Upper lobe of left lung (tissue), 6 donors: ENCODE results near the gene XYLT1. TPM values are rescaled to one million over a fixed set of nuclear protein-coding genes. Genes with fewer than 3 reads are reported as not detected.

Source experiments
- ATAC-seq, 2 donors: fragments of 200-7000 bp; cut with Tn5 transposase; one replicate each; pipeline ENCODE4 v1.9.1; 2022; ENCODE audit warnings: mild to moderate bottlenecking in 2 of 2, moderate library complexity in 2 of 2; ENCODE audit not compliant: low FRiP score in 2 of 2
- DNase-seq, 2 donors: peaks; one replicate each; pipeline ENCODE4 v3.0.0-alpha.2; 2019 to 2020
- H3K27ac ChIP-seq, 4 donors: fragments of 200-600 bp; sonication (generic); one replicate each; pipeline ENCODE4 v1.5.1; 2016 to 2019
- H3K27me3 ChIP-seq, 4 donors: fragments of 200-600 bp; sonication (generic); one replicate each; pipeline ENCODE4 v1.5.1; 2017 to 2019
- H3K36me3 ChIP-seq, 4 donors: fragments of 200-600 bp; sonication (generic); one replicate each; pipeline ENCODE4 v1.5.1; 2016 to 2019
- H3K4me1 ChIP-seq, 4 donors: fragments of 200-600 bp; sonication (generic); one replicate each; pipeline ENCODE4 v1.5.1; 2018 to 2019
- H3K4me3 ChIP-seq, 4 donors: fragments of 200-600 bp; sonication (generic); one replicate each; pipeline ENCODE4 v1.5.1; 2017 to 2019; ENCODE audit warnings: mild to moderate bottlenecking in 2 of 4, moderate library complexity in 1 of 4
- H3K9me3 ChIP-seq, 4 donors: fragments of 200-600 bp; sonication (generic); one replicate each; pipeline ENCODE4 v1.5.1; 2018 to 2019
- EP300 ChIP-seq, 4 donors: sonication (generic); formaldehyde crosslinking; IDR thresholded peaks; one replicate each; pipeline ENCODE4 v1.5.1; 2017; ENCODE audit warnings: antibody characterized with exemption in 4 of 4, control low read depth in 2 of 4
- POLR2A ChIP-seq, 4 donors: fragments of 450-650 bp; IDR thresholded peaks; one replicate each; pipeline ENCODE4 v1.5.1; 2016 to 2017; ENCODE audit warnings: antibody characterized with exemption in 4 of 4, mild to moderate bottlenecking in 2 of 4
- POLR2AphosphoS5 ChIP-seq, 2 donors: sonication (generic); formaldehyde crosslinking; IDR thresholded peaks; one replicate each; pipeline ENCODE4 v1.5.1; 2017; ENCODE audit warnings: antibody characterized with exemption in 2 of 2
- WGBS, 2 donors: methylation state at CpG; one replicate each; pipeline ENCODE4 v1.1.5; 2017 to 2018; 5-methylcytosine and 5-hydroxymethylcytosine counted together
- total RNA-seq, 6 donors: library from RNA; depleted of rRNA in 4 of 6; stranded (reverse); fragments of >200 nt in 4 of 6; gene quantifications; one replicate each; pipeline versions ENCODE4 v1.1.0 to v1.2.1, GENCODE V29; 2016 to 2021
- TF ChIP-seq, protein P1 (sequence below), 6 experiments: fragments of 450-650 bp in 4 of 6; fragments of 200-600 bp in 2 of 6; sonication (generic) in 2 of 6; IDR thresholded peaks; one replicate each; pipeline ENCODE4 v1.5.1; 2016 to 2019; ENCODE audit warnings: antibody characterized with exemption in 6 of 6
- donor health status: DM: no; HTN: no; CAD: no; lungs with moderate emphysema.
- donor health status: DM: no; HTN: yes; CAD: no; lungs with severe emphysema.

The XYLT1 gene
- total RNA-seq, 6 donors from 2014 or later: 3.0 to 26.2 (median 6.8) TPM

DNA sequence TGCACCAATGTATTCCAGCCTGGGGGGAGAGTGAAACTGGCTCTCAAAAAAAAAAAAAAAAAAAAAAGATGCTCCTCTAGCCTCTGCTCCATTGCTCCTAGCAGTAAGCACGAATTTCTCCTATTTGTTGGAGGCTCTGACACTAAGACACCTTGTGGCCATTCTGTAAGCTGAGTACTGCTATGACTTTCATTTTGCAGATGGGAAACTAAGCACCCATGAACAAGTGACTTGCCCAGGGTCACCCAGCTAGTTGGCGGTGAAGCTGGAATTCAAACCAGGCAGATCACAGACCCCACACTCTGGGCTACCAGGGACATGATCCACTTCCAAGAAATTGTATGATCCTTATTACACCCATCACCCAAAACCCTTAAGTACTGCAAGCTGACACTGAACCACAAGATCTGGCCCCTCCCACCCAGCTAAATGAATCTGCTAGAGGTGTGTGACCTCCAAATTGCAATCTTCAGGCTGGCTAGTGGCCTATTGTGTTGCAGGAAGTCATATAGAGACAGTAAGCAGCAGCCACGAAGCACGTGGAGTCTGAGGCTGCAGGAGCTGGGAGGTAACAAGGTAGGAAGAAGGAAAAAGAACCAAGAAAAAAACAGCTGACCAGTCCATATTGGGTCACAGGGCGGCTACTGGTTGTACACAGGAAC lies 209.4 kb downstream of the XYLT1 start:
- Histone ChIP-seq H3K36me3 (no peaks in the 10 kb centered on the region), H3K4me1 (peaks cover 0 to 3% (median 1%) of the 10 kb centered on the region in 4 donors), H3K27ac (no peak overlapping the region), H3K4me3 (no peak overlapping the region), H3K27me3 (no peaks in the 10 kb centered on the region), H3K9me3 (no peaks in the 10 kb centered on the region)
- ATAC-seq: no peak
- DNase-seq: no peak
- WGBS, 2 donors: 75 to 86% methylated on average over 4 to 5 of the region's 5 CpGs
- TF ChIP-seq POLR2A (IDR thresholded peaks at IDR 0.05) (no peak), EP300 (IDR thresholded peaks at IDR 0.05) (no peak), POLR2AphosphoS5 (IDR thresholded peaks at IDR 0.05) (no peak)
- TF ChIP-seq, protein P1, sequence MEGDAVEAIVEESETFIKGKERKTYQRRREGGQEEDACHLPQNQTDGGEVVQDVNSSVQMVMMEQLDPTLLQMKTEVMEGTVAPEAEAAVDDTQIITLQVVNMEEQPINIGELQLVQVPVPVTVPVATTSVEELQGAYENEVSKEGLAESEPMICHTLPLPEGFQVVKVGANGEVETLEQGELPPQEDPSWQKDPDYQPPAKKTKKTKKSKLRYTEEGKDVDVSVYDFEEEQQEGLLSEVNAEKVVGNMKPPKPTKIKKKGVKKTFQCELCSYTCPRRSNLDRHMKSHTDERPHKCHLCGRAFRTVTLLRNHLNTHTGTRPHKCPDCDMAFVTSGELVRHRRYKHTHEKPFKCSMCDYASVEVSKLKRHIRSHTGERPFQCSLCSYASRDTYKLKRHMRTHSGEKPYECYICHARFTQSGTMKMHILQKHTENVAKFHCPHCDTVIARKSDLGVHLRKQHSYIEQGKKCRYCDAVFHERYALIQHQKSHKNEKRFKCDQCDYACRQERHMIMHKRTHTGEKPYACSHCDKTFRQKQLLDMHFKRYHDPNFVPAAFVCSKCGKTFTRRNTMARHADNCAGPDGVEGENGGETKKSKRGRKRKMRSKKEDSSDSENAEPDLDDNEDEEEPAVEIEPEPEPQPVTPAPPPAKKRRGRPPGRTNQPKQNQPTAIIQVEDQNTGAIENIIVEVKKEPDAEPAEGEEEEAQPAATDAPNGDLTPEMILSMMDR (IDR thresholded peaks at IDR 0.05): no peak

DNA sequence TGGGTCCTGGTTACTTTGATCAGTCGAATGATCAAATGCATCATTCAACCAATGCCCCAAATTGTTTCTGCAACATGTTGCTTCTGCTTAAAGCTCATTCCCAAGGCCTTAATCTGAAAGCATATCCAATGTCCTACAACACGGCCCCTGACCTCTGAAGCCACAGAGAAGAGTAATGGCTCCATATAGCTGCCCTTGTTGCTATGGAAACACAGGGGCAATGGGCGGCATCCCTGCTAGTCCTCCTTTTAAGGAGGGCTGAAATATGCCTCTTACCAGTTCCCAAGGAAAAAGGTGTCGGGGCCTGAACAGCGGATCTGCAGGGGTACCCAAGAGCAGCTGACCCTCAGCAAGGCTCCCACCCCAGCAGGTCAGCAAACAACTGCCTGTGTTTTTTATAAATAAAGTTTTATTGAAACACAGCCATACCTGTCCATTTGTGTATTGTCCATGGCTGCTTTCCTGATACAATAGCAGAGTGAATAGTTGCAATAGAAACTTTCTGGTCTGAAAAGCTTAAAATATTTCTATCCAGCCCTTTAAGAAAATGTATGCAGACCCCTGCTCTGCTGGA lies 210.4 kb downstream of the XYLT1 start:
- Histone ChIP-seq H3K36me3 (no peaks in the 10 kb centered on the region), H3K4me3 (no peak overlapping the region), H3K9me3 (no peaks in the 10 kb centered on the region), H3K4me1 (peaks cover 0 to 3% (median 1%) of the 10 kb centered on the region in 4 donors), H3K27me3 (no peaks in the 10 kb centered on the region), H3K27ac (no peak overlapping the region)
- WGBS, 2 donors: 84 to 92% methylated on average over 5 of the region's 5 CpGs
- ATAC-seq (no peak), DNase-seq (no peak)
- TF ChIP-seq POLR2AphosphoS5 (IDR thresholded peaks at IDR 0.05): no peak
- TF ChIP-seq, protein P1 (IDR thresholded peaks at IDR 0.05): no peak
- no peak for TF ChIP-seq POLR2A (IDR thresholded peaks at IDR 0.05)
- TF ChIP-seq EP300 (IDR thresholded peaks at IDR 0.05): no peak

DNA sequence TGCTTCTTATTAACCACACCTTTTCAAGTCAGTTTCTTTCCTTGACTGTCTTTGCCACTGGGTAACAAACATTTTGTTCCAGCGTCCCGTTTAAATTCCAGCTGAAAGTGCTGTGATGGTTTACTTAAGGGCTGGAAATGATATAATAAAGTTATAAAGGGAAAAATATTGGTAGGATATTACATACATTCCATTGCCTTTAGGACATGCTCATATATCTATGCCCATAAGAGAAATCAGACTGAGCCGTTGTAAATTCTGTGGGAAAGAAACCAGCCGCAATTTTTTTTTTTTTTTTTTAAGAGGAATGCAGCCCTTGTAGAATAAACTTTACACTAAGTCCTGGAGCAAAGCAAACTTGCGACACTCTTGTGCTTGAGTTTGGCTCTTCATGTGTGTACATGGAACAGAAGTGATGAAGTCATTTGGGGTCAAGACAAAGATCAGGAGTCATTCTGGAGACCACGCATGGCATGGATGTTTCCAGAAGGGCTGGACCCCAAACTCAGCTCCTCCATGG lies 210.9 kb downstream of the XYLT1 start:
- TF ChIP-seq, protein P1 (IDR thresholded peaks at IDR 0.05): no peak
- no peak for TF ChIP-seq POLR2A (IDR thresholded peaks at IDR 0.05)
- no peak for TF ChIP-seq POLR2AphosphoS5 (IDR thresholded peaks at IDR 0.05)
- no peak for TF ChIP-seq EP300 (IDR thresholded peaks at IDR 0.05)
- Histone ChIP-seq H3K4me3 (no peak overlapping the region), H3K27me3 (no peaks in the 10 kb centered on the region), H3K4me1 (peaks cover 0 to 3% (median 1%) of the 10 kb centered on the region in 4 donors), H3K27ac (no peak overlapping the region), H3K36me3 (no peaks in the 10 kb centered on the region), H3K9me3 (no peaks in the 10 kb centered on the region)
- DNase-seq (no peak), ATAC-seq (no peak)
- 67 to 69% methylated on average over 6 of the region's 6 CpGs for WGBS, 2 donors

DNA sequence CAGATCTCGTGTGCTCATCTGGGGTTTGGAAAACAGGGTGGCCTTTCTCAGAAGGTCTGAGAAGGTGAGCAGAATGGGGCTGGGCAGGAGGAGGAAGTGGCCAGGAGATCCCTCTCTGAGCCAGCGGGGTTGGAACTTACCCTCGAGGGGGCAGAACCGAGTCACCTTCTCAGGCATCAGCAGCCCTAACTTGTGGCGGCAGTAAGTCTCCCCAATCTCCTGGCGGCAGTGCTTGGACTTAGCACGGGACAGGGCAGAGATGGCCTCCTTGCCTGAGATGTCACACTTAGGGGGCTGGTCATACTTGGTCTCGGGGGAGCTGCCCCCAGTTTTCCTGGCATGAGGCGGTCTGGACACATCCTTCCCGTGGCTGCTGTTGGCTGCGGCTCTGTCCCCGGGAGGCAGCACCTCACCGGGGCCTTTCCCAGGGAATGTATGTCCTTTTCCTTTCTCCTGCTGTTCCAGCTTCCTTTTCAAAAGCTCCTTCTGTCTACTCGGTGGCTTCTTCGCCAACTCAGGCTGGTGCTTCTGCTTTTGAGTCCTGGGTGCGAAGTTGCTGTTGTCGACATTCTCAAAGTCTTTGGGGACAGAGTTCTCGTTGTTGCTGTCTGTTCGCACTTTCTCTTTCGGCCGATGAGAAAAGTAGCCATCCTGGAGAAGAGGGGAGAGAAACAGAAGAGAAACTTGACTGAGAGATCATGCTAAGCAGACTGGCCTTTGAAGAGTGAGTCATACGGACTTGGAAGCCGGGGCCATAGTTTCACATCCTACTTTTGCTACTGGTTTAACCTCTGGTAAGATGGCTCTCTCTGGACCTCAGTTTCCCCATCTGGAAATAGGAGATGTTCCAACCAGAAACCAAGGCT lies 211.7 kb downstream of the XYLT1 start:
- no peaks in the 10 kb centered on the region for H3K27me3 ChIP-seq
- DNase-seq: peak; percentile 25 to 27
- no peaks in the 10 kb centered on the region for H3K36me3 ChIP-seq
- H3K4me1 ChIP-seq: peaks cover 0 to 3% (median 1%) of the 10 kb centered on the region in 4 donors
- peak overlapping the region in 1 of 4 donors; percentile 20 for H3K4me3 ChIP-seq
- 85% methylated on average over 22 to 23 of the region's 23 CpGs for WGBS, 2 donors
- H3K27ac ChIP-seq: peak overlapping the region; percentile 7 to 78 (median 62)
- H3K9me3 ChIP-seq: no peaks in the 10 kb centered on the region
- peak in 1 of 2 donors; percentile 75 for ATAC-seq
- TF ChIP-seq, protein P1 (IDR thresholded peaks at IDR 0.05): no peak
- TF ChIP-seq POLR2A (IDR thresholded peaks at IDR 0.05): no peak
